GM23338 (cell line): ENCODE results near the gene LMNA. TPM values are rescaled to one million over a fixed set of nuclear protein-coding genes. Genes with fewer than 3 reads are reported as not detected.

Experiments used
- ATAC-seq: fragments of 200-7000 bp; cut with Tn5 transposase; 3 replicates; pipeline ENCODE4 v1.9.1; 2020
- DNase-seq: peaks from one replicate; pipeline ENCODE4 v3.0.0-alpha.2; 2015; ENCODE audit warnings: low spot score
- H2AFZ ChIP-seq: fragments of 200-600 bp; sonication (generic); 2 replicates; pipeline ENCODE4 v1.8.0; 2016; ENCODE audit warnings: antibody characterized with exemption, mild to moderate bottlenecking, moderate library complexity
- H3F3A ChIP-seq: fragments of 200-600 bp; sonication (generic); replicated peaks from 2 replicates; pipeline ENCODE4 v1.8.0; 2017; ENCODE audit warnings: antibody characterized with exemption, mixed run types, low read depth
- H3K27ac ChIP-seq: fragments of 200-600 bp; sonication (generic); 2 replicates; pipeline ENCODE4 v1.6.1; 2016; ENCODE audit warnings: low read depth
- H3K27me3 ChIP-seq: fragments of 200-600 bp; sonication (generic); 2 replicates; pipeline ENCODE4 v1.8.0; 2016; ENCODE audit warnings: mild to moderate bottlenecking, mixed run types, moderate library complexity; ENCODE audit not compliant: insufficient read depth
- H3K36me3 ChIP-seq: fragments of 200-600 bp; sonication (generic); 2 replicates; pipeline ENCODE4 v1.8.0; 2016; ENCODE audit warnings: mild to moderate bottlenecking; ENCODE audit not compliant: insufficient read depth
- H3K4me1 ChIP-seq: fragments of 200-600 bp; sonication (generic); 2 replicates; pipeline ENCODE4 v1.8.0; 2016; ENCODE audit warnings: mild to moderate bottlenecking, moderate library complexity; ENCODE audit not compliant: insufficient read depth
- H3K4me2 ChIP-seq: fragments of 200-600 bp; sonication (generic); 2 replicates; pipeline ENCODE4 v1.7.1; 2017; ENCODE audit warnings: mixed run types
- H3K4me3 ChIP-seq: fragments of 200-600 bp; sonication (generic); 2 replicates; pipeline ENCODE4 v1.6.1; 2016; ENCODE audit warnings: mixed run types
- H3K79me2 ChIP-seq: fragments of 200-600 bp; sonication (generic); replicated peaks from 2 replicates; pipeline ENCODE4 v1.8.0; 2017; ENCODE audit warnings: mild to moderate bottlenecking; ENCODE audit not compliant: insufficient read depth
- H3K9me2 ChIP-seq: fragments of 200-600 bp; sonication (generic); 2 replicates; pipeline ENCODE4 v1.8.0; 2017; ENCODE audit not compliant: insufficient read depth
- H4K20me1 ChIP-seq: fragments of 200-600 bp; sonication (generic); replicated peaks from 2 replicates; pipeline ENCODE4 v1.8.0; 2017; ENCODE audit warnings: mild to moderate bottlenecking; ENCODE audit not compliant: insufficient read depth
- H3K27ac Mint-ChIP-seq: 2 replicates; pipeline ENCODE4 v1.8.0; 2020; ENCODE audit warnings: inconsistent platforms, mild to moderate bottlenecking, moderate library complexity, mixed read lengths
- H3K27me3 Mint-ChIP-seq: 3 replicates; pipeline ENCODE4 v1.8.0; 2022; ENCODE audit warnings: low read depth, mild to moderate bottlenecking, moderate library complexity, mixed read lengths, inconsistent platforms; ENCODE audit not compliant: insufficient read depth, poor library complexity
- H3K36me3 Mint-ChIP-seq: 3 replicates; pipeline ENCODE4 v1.8.0; 2021; ENCODE audit warnings: low read depth, mild to moderate bottlenecking, inconsistent platforms, moderate library complexity, mixed read lengths
- H3K4me1 Mint-ChIP-seq: 3 replicates; pipeline ENCODE4 v1.8.0; 2020; ENCODE audit warnings: mild to moderate bottlenecking, inconsistent platforms, mixed read lengths
- H3K4me3 Mint-ChIP-seq: 3 replicates; pipeline ENCODE4 v1.8.0; 2021; ENCODE audit warnings: moderate library complexity, mild to moderate bottlenecking, inconsistent platforms, mixed read lengths
- H3K9me3 Mint-ChIP-seq: 3 replicates; pipeline ENCODE4 v1.8.0; 2020; ENCODE audit warnings: moderate library complexity, mild to moderate bottlenecking, inconsistent platforms, mixed read lengths
- CREB1 ChIP-seq: fragments of 250-450 bp; sonication (Bioruptor Pico); IDR thresholded peaks from 2 replicates; pipeline ENCODE4 v1.5.0; 2020; ENCODE audit warnings: low read depth, mild to moderate bottlenecking, moderate library complexity
- ETS1 ChIP-seq: IDR thresholded peaks from 2 replicates; pipeline ENCODE4 v1.6.1; 2016; ENCODE audit warnings: antibody characterized with exemption
- EZH2 ChIP-seq: fragments of 200-600 bp; sonication (generic); IDR thresholded peaks from one replicate; pipeline ENCODE4 v1.8.0; 2017; ENCODE audit warnings: antibody characterized with exemption, mild to moderate bottlenecking, low read depth; ENCODE audit not compliant: unreplicated experiment
- EZH2phosphoT487 ChIP-seq: fragments of 200-600 bp; sonication (generic); IDR thresholded peaks from one replicate; pipeline ENCODE4 v1.8.1; 2018; ENCODE audit warnings: antibody characterized with exemption; ENCODE audit not compliant: unreplicated experiment
- POLR2AphosphoS5 ChIP-seq: IDR thresholded peaks from 2 replicates; pipeline ENCODE4 v1.6.1; 2016; ENCODE audit warnings: antibody characterized with exemption, low read depth
- STAT1 ChIP-seq: IDR thresholded peaks from one replicate; pipeline ENCODE4 v1.6.1; 2016; ENCODE audit warnings: antibody characterized with exemption; ENCODE audit not compliant: unreplicated experiment
- ZNF114 ChIP-seq: fragments of 250-450 bp; sonication (Bioruptor Pico); IDR thresholded peaks from 2 replicates; pipeline ENCODE4 v1.5.0; 2020; ENCODE audit warnings: mild to moderate bottlenecking, moderate library complexity
- ZNF331 ChIP-seq: fragments of 250-450 bp; sonication (Bioruptor Pico); IDR thresholded peaks from 2 replicates; pipeline ENCODE4 v1.5.0; 2020; ENCODE audit warnings: low read depth, mild to moderate bottlenecking, moderate library complexity
- ZNF462 ChIP-seq: fragments of 250-450 bp; sonication (Bioruptor Pico); IDR thresholded peaks from 2 replicates; pipeline ENCODE4 v1.5.0; 2020; ENCODE audit warnings: mild to moderate bottlenecking, moderate library complexity
- polyA plus RNA-seq: library from polyadenylated mRNA; unstranded; fragments of >200 nt; fragmentation: Nextera tagmentation; extraction: Ambion mirVana; gene quantifications from 2 replicates; pipeline ENCODE4 v1.2.1, GENCODE V29; 2016
- total RNA-seq: library from RNA; depleted of rRNA; stranded (reverse); fragments of >200 nt; shearing (Covaris generic); gene quantifications from 2 replicates; pipeline ENCODE4 v1.2.3, GENCODE V29; 2014
- TF ChIP-seq, protein P1 (sequence below): IDR thresholded peaks from one replicate; pipeline ENCODE4 v1.6.1; 2018; ENCODE audit warnings: antibody characterized with exemption; ENCODE audit not compliant: unreplicated experiment

The LMNA gene
- total and polyA plus RNA-seq, 2 experiments from 2014 or later, result 35.5 to 56.3 TPM

DNA sequence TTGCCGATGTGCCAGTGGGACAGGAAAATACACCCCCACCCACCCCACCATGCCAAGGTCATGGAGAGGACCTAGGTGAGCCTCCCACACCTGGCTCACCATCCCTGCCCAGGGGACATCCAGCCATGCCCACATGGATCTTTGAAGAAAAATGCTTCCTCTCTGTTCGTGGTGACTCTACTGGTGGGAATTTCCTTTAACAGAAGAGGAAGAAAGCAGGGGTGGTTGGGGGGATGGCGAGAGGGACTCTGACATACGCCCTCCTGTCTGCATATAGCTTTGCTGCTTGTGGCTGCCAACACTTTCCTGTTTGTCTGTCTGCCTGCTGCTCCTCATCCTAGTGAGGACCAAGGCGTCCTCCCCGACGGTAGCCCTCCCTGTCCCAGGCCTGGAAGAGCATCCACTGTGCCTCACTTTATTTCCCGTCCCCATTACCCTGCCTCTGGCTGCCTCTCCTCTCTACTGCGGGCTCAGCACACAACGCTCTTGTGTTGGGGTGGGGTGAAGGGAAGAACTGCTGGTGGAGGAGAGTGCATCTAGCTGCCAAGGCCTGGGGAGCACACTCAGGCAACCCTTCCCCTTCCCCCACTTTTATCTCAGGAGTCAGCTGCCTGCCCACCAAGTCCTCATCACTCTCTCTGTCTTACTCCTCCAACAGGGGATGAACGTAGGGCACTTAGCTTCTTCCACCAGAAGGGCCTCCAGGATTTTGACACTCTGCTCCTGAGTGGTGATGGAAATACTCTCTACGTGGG is 41.4 kb downstream of the LMNA start:
- Histone ChIP-seq H3K4me2 (no peak overlapping the region), H3K9me2 (no peaks in the 10 kb centered on the region), H3K36me3 (no peaks in the 10 kb centered on the region), H4K20me1 (no peaks in the 10 kb centered on the region), H3K27me3 (no peaks in the 10 kb centered on the region), H3K4me3 (no peak overlapping the region), H3K4me1 (peaks cover 43% of the 10 kb centered on the region), H3K27ac (no peak overlapping the region), H3K79me2 (no peaks in the 10 kb centered on the region), H2AFZ (no peak overlapping the region), H3F3A (peaks cover 4% of the 10 kb centered on the region; the same call in 1 of the 2 replicates)
- Mint-ChIP-seq H3K36me3 (no peaks in the 10 kb centered on the region), H3K27me3 (peaks cover 9% of the 10 kb centered on the region), H3K27ac (no peak overlapping the region; the same call in 1 of the 2 replicates), H3K9me3 (no peaks in the 10 kb centered on the region), H3K4me3 (no peak overlapping the region), H3K4me1 (peaks cover 47% of the 10 kb centered on the region)
- ATAC-seq (no peak), DNase-seq (no peak)
- TF ChIP-seq POLR2AphosphoS5 (no peak), CREB1 (CRISPR knock-in tag) (no peak), ZNF331 (no peak), STAT1 (no peak), ZNF462 (CRISPR knock-in tag) (no peak), EZH2 (no peak), EZH2phosphoT487 (no peak), ETS1 (no peak), ZNF114 (CRISPR knock-in tag) (no peak)
- TF ChIP-seq, protein P1, sequence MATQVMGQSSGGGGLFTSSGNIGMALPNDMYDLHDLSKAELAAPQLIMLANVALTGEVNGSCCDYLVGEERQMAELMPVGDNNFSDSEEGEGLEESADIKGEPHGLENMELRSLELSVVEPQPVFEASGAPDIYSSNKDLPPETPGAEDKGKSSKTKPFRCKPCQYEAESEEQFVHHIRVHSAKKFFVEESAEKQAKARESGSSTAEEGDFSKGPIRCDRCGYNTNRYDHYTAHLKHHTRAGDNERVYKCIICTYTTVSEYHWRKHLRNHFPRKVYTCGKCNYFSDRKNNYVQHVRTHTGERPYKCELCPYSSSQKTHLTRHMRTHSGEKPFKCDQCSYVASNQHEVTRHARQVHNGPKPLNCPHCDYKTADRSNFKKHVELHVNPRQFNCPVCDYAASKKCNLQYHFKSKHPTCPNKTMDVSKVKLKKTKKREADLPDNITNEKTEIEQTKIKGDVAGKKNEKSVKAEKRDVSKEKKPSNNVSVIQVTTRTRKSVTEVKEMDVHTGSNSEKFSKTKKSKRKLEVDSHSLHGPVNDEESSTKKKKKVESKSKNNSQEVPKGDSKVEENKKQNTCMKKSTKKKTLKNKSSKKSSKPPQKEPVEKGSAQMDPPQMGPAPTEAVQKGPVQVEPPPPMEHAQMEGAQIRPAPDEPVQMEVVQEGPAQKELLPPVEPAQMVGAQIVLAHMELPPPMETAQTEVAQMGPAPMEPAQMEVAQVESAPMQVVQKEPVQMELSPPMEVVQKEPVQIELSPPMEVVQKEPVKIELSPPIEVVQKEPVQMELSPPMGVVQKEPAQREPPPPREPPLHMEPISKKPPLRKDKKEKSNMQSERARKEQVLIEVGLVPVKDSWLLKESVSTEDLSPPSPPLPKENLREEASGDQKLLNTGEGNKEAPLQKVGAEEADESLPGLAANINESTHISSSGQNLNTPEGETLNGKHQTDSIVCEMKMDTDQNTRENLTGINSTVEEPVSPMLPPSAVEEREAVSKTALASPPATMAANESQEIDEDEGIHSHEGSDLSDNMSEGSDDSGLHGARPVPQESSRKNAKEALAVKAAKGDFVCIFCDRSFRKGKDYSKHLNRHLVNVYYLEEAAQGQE, result no peak
